NOMO-1 (cell line): ENCODE measurements around the gene XYLT1.
A peak's percentile ranks its signal among the peaks of the same experiment; 100 is the strongest.
"Not testable (repeated sequence)": the region's sequence is repeated elsewhere in the genome, so short reads cannot be mapped to it uniquely, and the experiment has no call there.

Experiments used
- DNase-seq, 2 experiments: peaks; one replicate each; lab custom pipeline; 2025; ENCODE audit not compliant: unreplicated experiment in 2 of 2; lab: John Stamatoyannopoulos, UW

The XYLT1 gene

DNA sequence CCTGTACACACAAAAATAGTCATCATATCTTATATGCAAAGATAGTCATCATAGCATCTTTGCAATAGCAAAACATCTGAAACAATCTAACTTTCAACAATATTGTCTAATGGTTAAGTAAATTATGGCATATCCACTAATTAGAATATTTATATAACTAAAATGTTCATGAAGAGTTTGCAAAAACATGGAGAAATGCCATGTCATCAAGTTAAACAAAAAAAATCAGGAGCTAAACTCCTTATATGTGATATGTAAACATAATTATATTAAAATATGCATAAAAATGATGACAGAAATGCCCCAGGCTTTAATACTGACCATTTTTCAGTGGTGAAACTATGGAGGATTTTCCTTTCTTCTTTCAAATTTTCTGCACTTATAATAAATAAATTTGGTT lies 22.3 kb upstream of the XYLT1 start:
- DNase-seq = no peak

- DNase-seq = no peak
Observed at GRCh38 chr16:17491140-17491662, 20.4 kb upstream of the XYLT1 start.

DNA sequence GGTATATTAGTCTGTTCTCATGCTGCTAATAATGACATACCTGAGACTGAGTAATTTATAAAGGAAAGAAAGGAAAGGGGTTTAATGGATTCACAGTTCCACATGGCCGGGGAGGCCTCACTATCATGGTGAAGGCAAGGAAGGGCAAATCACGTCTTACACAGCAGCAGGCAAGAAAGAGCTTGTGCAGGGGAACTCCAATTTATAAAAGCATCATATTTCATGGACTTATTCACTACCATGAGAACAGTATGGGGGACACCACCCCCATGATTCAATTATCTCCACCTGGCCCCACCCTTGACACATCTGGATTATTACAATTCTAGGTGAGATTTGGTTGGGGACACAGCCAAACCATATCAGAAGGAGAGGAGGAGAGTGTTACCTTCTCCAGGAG lies 17.7 kb upstream of the XYLT1 start:
- no peak for DNase-seq

- DNase-seq = no peak
Observed at GRCh38 chr16:17483351-17483750, 12.6 kb upstream of the XYLT1 start.

DNA sequence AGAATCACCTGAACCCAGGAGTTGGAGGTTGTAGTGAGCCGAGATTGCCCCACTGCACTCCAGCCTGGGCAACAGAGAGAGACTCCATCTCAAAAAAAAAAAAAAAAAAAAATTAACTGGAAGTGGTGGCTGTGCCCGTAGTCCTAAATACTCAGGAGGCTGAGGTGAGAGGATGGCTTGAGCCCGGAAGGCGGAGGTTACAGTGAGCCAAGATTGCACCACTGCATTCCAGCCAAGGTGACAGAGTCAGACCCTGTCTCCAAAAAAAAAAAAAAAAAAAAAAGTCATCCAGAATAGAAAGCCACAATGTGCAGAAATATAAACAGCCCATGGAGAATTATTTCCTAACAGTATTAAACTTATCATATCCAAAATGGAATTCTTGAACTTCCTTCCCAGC lies 11.6 kb upstream of the XYLT1 start:
- not testable (repeated sequence) for DNase-seq

DNA sequence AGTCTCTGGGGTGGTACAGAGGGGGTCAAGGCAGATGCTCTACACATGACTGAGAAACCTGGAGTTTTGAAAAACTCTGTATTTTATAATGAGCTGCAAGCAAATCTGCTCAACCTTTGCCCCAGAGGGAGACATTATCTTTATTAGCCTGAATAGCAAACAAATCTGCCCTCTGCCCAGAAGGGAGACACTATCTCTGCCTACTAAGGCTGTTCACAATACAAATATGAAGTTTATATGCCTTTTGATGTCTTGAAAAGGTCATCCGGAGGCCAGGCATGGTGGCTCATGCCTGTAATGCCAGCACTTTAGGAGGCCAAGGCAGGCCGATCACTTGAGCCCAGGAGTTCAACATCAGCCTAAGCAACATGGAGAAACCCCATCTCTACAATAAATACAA lies 11.0 kb upstream of the XYLT1 start:
- no peak for DNase-seq

DNA sequence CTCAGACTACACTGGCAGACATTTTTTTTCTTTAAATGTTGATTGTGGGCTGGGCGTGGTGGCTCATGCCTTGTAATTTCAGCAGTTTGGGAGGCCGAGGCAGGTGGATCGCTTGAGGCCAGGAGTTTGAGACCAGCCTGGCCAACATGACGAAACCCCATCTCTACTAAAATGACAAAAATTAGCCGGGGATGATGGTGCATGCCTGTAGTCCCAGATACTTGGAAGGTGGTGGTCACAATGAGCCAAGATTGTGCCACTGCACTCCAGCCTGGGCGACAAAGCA lies 6.4 kb upstream of the XYLT1 start:
- not testable (repeated sequence) for DNase-seq

- DNase-seq = peak; percentile 10 to 35
Observed at GRCh38 chr16:17476414-17477259, 5.9 kb upstream of the XYLT1 start.

DNA sequence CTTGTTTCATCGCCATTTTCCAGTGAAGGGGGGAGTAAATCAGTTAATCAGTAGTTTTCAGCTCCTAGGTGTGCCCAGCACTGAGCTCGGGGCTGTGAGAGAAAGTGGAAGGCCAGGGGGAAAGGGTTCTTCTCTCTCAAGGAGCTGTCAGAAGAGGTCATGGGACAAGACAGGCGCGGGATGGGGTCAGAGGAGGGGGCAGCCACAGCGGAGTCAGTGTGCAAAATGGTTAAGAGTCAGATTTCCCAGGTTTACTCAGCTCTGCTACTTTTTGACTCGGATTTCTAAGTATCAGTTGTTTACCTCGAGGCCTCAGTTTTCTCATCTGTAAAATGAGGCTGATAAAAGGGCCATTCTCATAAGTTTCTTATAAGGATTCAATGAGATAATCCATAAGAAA lies 4.3 kb upstream of the XYLT1 start:
- no peak for DNase-seq

DNA sequence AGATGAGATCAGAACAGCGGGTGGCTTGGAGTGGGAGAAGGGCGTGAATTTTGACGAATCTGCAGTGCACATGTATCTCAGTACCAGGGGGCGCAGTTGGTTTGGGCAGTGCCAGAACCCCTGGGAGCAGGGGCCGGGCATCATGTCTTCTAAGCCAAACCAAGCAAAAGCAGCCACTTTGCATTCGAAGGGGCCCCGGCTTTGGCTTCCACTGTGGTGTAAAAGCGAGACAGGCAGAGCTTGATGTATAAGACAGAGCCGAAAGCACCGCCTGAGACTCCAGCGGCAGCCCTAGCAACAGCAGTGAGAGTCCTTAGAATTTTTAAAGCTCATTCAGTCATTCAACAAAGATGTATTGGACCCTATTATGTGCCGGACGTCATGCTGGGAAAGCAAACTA lies 3.8 kb upstream of the XYLT1 start:
- no peak for DNase-seq

GRCh38 chr16:17474037-17474436 lies 3.3 kb upstream of the XYLT1 start:
- DNase-seq = no peak

DNA sequence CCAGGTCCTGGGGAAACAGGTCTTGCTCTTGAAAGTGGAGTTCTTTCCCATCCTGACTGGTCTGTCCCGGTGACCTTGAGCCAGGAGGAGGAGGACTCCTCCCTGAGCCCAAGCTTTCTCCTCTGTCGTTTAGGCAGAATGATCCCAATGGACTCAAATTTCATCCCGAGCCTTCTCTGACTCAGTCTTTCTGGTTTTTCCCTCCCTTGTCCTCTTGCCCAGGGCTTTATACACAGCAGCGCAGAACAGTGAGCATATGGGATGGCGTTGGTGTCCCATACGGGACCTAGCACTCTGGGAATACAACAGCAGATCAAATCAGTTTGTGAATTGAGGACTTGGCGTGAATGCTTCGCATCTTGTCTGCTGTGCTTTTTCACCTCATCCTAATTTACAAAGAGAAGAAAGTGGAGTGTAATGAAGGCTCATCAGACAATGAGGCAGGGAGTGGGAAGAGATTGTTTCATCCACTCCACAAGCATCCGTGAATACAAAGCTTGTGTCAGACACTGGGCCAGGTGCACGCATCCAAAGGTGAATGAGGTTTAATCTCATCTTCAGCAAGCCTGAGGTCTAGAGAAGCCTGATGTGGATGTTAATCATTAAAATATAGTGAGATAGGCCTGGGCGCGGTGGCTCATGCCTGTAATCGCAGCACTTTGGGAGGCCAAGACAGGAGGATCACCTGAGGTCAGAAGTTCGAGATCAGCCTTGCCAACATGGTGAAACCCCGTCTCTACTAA lies 1.1 kb upstream of the XYLT1 start:
- DNase-seq = no peak

GRCh38 chr16:17470182-17470907 lies 415 bp downstream of the XYLT1 start:
- no peak for DNase-seq

GRCh38 chr16:17469741-17470181 lies 999 bp downstream of the XYLT1 start:
- DNase-seq = no peak

GRCh38 chr16:17469011-17469740 lies 1.6 kb downstream of the XYLT1 start:
- DNase-seq = peak; percentile 5 to 12

DNA sequence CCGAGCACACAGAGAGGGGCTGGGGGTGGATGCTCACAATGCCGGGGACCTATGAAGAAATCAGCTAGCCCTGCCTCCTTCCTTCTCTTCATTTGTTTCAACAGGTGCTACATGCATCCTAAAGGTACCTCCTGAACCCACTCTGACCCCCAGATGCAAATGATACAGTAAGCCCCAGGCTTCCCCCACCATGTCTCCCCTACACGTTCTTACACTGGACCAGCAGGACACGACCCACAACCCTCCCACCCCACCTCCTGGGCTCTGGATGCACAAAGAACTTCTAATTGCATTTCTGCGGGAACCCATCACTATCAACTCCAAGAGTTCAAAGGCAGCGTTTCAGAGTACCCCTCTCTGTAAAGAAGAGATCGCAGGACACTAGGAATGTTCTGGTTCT lies 2.1 kb downstream of the XYLT1 start:
- DNase-seq = no peak

GRCh38 chr16:17467923-17468540 lies 2.7 kb downstream of the XYLT1 start:
- peak; percentile 45 to 53 for DNase-seq

GRCh38 chr16:17466876-17467275 lies 3.9 kb downstream of the XYLT1 start:
- no peak for DNase-seq

DNA sequence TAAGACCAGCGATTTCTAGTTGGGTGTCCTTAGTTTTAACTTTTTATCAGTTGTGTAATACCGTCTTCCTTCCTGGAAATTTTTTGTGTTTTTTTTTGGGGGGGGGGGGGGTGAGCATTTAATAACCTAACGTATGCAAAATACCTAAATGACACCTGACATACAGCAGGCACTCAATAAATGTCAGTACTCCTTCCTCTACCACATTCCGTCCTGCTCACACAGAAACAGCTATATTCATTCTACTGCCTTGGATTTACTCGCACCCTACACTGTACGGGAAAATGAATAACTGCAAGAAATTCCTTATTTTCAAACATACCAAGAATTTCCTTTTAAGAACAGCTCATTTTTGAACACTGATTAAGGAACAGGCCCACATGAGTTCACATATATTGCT lies 5.3 kb downstream of the XYLT1 start:
- no peak for DNase-seq

DNA sequence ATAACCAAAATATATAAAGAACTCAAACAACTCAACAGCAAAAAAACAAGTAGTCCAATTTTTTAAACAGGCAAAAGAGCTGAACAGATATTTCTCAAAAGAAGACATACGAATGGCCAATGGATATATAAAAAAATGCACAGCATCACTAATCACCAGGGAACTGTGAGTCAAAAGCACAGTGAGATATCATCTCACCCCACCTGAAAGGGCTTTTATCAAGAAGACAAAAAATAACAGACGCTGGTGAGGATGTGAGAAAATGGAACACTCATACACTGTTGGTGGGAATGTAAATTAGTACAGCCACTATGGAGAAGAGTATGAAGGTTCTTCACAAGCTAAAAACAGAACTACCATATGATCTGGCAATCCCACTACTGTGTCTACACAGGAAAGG lies 7.4 kb downstream of the XYLT1 start:
- DNase-seq = no peak
